ENCODE results near the gene PTPN2. TPM values are rescaled to one million over a fixed set of nuclear protein-coding genes. Genes with fewer than 3 reads are reported as not detected.

PTPN2 gene
- total and polyA plus RNA-seq, 9 of the 15 experiments (the other 6 are each of a cell fraction or from before 2014, with no cell fraction given): 36.6 to 66.4 (median 43.8) TPM

DNA sequence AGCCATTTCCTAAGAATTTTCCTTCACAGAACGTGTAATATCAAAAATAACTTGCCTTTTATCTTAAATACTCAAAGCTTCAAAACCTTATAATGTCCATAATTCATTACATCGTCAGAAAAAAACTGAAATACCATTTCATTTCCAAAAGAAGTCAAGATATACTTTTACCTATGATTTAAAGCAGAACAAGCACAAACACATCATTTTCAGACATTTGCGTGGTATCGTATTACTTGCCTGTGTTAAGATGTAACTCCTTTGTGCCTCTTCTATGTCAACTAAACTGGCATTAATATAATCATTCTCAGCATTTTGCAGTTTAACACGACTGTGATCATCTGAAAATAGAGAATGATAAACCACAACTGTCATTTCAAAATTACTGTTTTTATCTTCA is 47.5 kb downstream of the PTPN2 start:
- BruUV-seq (replicated peaks): no TSS peak
- Histone ChIP-seq H2AFZ (ENCODE audit: low read depth, low read length) (no peak overlapping the region), H3K9ac (ENCODE audit: insufficient read depth in 1 of 2, low read depth in 2 of 2, low read length in 2 of 2) (no peak overlapping the region), H3K27ac (ENCODE audit: extremely low read depth, low read depth, low read length) (no peak overlapping the region), H3K4me3 (no peak overlapping the region), H3K9me3 (replicated peaks; ENCODE audit: control insufficient read depth, insufficient read depth, low read depth, low read length) (no peaks in the 10 kb centered on the region), H4K20me1 (replicated peaks; ENCODE audit: control insufficient read depth, insufficient read depth, low read length) (no peaks in the 10 kb centered on the region), H3K4me2 (ENCODE audit: insufficient read depth, low read length) (no peak overlapping the region), H3K36me3 (ENCODE audit: control insufficient read depth, insufficient read depth, low read length) (peaks cover 35% of the 10 kb centered on the region), H3K79me2 (ENCODE audit: control insufficient read depth, insufficient read depth, low read length) (peaks cover 27% of the 10 kb centered on the region), H3K27me3 (ENCODE audit: control insufficient read depth in 2 of 2, insufficient read depth in 2 of 2, low read length in 2 of 2) (no peaks in the 10 kb centered on the region), H3K4me1 (replicated peaks in 1 of 2; ENCODE audit: control insufficient read depth in 2 of 2, insufficient read depth in 2 of 2, low read length in 2 of 2) (peaks cover 0 to 15% of the 10 kb centered on the region in 2 experiments; a peak in 4 of 5 replicates), H3K9me1 (ENCODE audit: control insufficient read depth, insufficient read depth, low read length) (peaks cover 3% of the 10 kb centered on the region)
- ATAC-seq (no peak), FAIRE-seq (no peak), DNase-seq (ENCODE audit: extremely low read depth in 1 of 4, low spot score in 3 of 4) (no peak)
- ChIA-PET POLR2A (no interaction called here), CTCF (ENCODE audit: low intra/inter-chr PET ratio) (no interaction called here)
- intact Hi-C loops (cut with micrococcal nuclease) (no loop called here), in situ Hi-C loops (cut with MboI) (no loop called here)
- 77% methylated on average over 5 of the region's 5 CpGs for WGBS (ENCODE audit: insufficient coverage, low coverage, missing lambda C conversion rate)
- TF ChIP-seq BHLHE40 (IDR thresholded peaks at IDR 0.05; ENCODE audit: low read length) (no peak), SP1 (CRISPR knock-in tag; IDR thresholded peaks at IDR 0.05) (no peak), CGGBP1 (CRISPR knock-in tag; IDR thresholded peaks at IDR 0.05) (no peak), CBFA2T2 (conservative IDR thresholded peaks at IDR 0.05) (no peak), LARP7 (IDR thresholded peaks at IDR 0.05) (no peak), ZNF639 (CRISPR knock-in tag; conservative IDR thresholded peaks at IDR 0.05 in 1 of 2, IDR thresholded peaks at IDR 0.05 in 1 of 2) (no peak), CXXC5 (CRISPR knock-in tag; IDR thresholded peaks at IDR 0.05) (no peak), NR4A1 (CRISPR knock-in tag; IDR thresholded peaks at IDR 0.05) (no peak), NR4A1 (tag; IDR thresholded peaks at IDR 0.05) (no peak), POLR2AphosphoS2 (IDR thresholded peaks at IDR 0.05; ENCODE audit: low read length) (no peak), GTF3C2 (IDR thresholded peaks at IDR 0.05; ENCODE audit: borderline replicate concordance, extremely low read depth, insufficient read length) (no peak), ILK (tag; IDR thresholded peaks at IDR 0.05; ENCODE audit: borderline replicate concordance, low read depth) (no peak), CTBP1 (IDR thresholded peaks at IDR 0.05; ENCODE audit: borderline replicate concordance) (no peak), ZBTB9 (CRISPR knock-in tag; IDR thresholded peaks at IDR 0.05) (no peak), ASH1L (IDR thresholded peaks at IDR 0.05; ENCODE audit: borderline replicate concordance, low read depth, partially characterized antibody) (no peak)
- TF ChIP-seq, protein P1, sequence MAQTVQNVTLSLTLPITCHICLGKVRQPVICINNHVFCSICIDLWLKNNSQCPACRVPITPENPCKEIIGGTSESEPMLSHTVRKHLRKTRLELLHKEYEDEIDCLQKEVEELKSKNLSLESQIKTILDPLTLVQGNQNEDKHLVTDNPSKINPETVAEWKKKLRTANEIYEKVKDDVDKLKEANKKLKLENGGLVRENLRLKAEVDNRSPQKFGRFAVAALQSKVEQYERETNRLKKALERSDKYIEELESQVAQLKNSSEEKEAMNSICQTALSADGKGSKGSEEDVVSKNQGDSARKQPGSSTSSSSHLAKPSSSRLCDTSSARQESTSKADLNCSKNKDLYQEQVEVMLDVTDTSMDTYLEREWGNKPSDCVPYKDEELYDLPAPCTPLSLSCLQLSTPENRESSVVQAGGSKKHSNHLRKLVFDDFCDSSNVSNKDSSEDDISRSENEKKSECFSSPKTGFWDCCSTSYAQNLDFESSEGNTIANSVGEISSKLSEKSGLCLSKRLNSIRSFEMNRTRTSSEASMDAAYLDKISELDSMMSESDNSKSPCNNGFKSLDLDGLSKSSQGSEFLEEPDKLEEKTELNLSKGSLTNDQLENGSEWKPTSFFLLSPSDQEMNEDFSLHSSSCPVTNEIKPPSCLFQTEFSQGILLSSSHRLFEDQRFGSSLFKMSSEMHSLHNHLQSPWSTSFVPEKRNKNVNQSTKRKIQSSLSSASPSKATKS (CRISPR knock-in tag; IDR thresholded peaks at IDR 0.05): no peak

Measured in K562 (cell line).